NCI-H748 (cell line): Measurements from ENCODE around the gene RGS9.
"Not testable (repeated sequence)": the region's sequence is repeated elsewhere in the genome, so short reads cannot be mapped to it uniquely, and the experiment has no call there.

Experiments
- DNase-seq: peaks from one replicate; lab custom pipeline; 2025; ENCODE audit not compliant: unreplicated experiment; lab: John Stamatoyannopoulos, UW

RGS9 gene

GRCh38 chr17:65155622-65156021 lies 18.5 kb downstream of the RGS9 start:
- DNase-seq, result no peak

GRCh38 chr17:65156185-65156834 lies 19.1 kb downstream of the RGS9 start:
- DNase-seq, result no peak

- no peak for DNase-seq
Measured at GRCh38 chr17:65156835-65157565, 19.8 kb downstream of the RGS9 start.

- DNase-seq, result no peak
Measured at GRCh38 chr17:65158041-65158440, 20.9 kb downstream of the RGS9 start.

- no peak for DNase-seq
Measured at GRCh38 chr17:65158622-65159021, 21.5 kb downstream of the RGS9 start.

- DNase-seq, result no peak
Measured at GRCh38 chr17:65160516-65160915, 23.3 kb downstream of the RGS9 start.

- no peak for DNase-seq
Measured at GRCh38 chr17:65163990-65164495, 26.9 kb downstream of the RGS9 start.

- peak; percentile 28 for DNase-seq
Measured at GRCh38 chr17:65166787-65167186, 29.6 kb downstream of the RGS9 start.

- no peak for DNase-seq
Measured at GRCh38 chr17:65167566-65167965, 30.4 kb downstream of the RGS9 start.

GRCh38 chr17:65169691-65170090 lies 32.5 kb downstream of the RGS9 start:
- DNase-seq, result no peak

GRCh38 chr17:65170839-65171238 lies 33.7 kb downstream of the RGS9 start:
- DNase-seq, result peak; percentile 82

- DNase-seq, result no peak
Measured at GRCh38 chr17:65171752-65172151, 34.6 kb downstream of the RGS9 start.

- DNase-seq, result no peak
Measured at GRCh38 chr17:65172496-65173136, 35.4 kb downstream of the RGS9 start.

GRCh38 chr17:65173284-65173793 lies 36.2 kb downstream of the RGS9 start:
- peak; percentile 24 for DNase-seq

- DNase-seq, result no peak
Measured at GRCh38 chr17:65173976-65174683, 37.0 kb downstream of the RGS9 start.

GRCh38 chr17:65174974-65175373 lies 37.8 kb downstream of the RGS9 start:
- DNase-seq, result no peak

GRCh38 chr17:65175952-65176351 lies 38.8 kb downstream of the RGS9 start:
- DNase-seq, result no peak

GRCh38 chr17:65176646-65177409 lies 39.7 kb downstream of the RGS9 start:
- no peak for DNase-seq

GRCh38 chr17:65177901-65178300 lies 40.7 kb downstream of the RGS9 start:
- no peak for DNase-seq

- not testable (repeated sequence) for DNase-seq
Measured at GRCh38 chr17:65180276-65180675, 43.1 kb downstream of the RGS9 start.
